Activated naive CD8-positive, alpha-beta T cell treated with anti-CD3 and anti-CD28 coated beads for 36 hours (primary cell): ENCODE measurements around the gene SLC28A1. TPM values are rescaled to one million over a fixed set of nuclear protein-coding genes. Genes with fewer than 3 reads are reported as not detected.
A peak's percentile ranks its signal among the peaks of the same experiment; 100 is the strongest.

Experiments used
- DNase-seq: peaks from one replicate; pipeline ENCODE4 v3.0.0; 2021
- H3K27ac Mint-ChIP-seq: one replicate; pipeline ENCODE4 v1.8.0; 2022; ENCODE audit warnings: mild to moderate bottlenecking, moderate library complexity, mixed read lengths
- H3K27me3 Mint-ChIP-seq: one replicate; pipeline ENCODE4 v1.8.0; 2022; ENCODE audit warnings: mild to moderate bottlenecking, mixed read lengths
- H3K36me3 Mint-ChIP-seq: one replicate; pipeline ENCODE4 v1.8.0; 2021; ENCODE audit warnings: mild to moderate bottlenecking, mixed read lengths
- H3K4me1 Mint-ChIP-seq: one replicate; pipeline ENCODE4 v1.8.0; 2021; ENCODE audit warnings: mixed read lengths
- H3K4me3 Mint-ChIP-seq: one replicate; pipeline ENCODE4 v1.8.0; 2022; ENCODE audit warnings: mild to moderate bottlenecking, moderate library complexity, mixed read lengths
- H3K9me3 Mint-ChIP-seq: one replicate; pipeline ENCODE4 v1.8.0; 2022; ENCODE audit warnings: mixed read lengths
- total RNA-seq, 2 experiments: library from RNA; stranded (reverse); gene quantifications; one replicate each; pipeline ENCODE4 v1.2.3, GENCODE V29; 2021

The SLC28A1 gene
- total RNA-seq, 2 experiments from 2014 or later: not detected

DNA sequence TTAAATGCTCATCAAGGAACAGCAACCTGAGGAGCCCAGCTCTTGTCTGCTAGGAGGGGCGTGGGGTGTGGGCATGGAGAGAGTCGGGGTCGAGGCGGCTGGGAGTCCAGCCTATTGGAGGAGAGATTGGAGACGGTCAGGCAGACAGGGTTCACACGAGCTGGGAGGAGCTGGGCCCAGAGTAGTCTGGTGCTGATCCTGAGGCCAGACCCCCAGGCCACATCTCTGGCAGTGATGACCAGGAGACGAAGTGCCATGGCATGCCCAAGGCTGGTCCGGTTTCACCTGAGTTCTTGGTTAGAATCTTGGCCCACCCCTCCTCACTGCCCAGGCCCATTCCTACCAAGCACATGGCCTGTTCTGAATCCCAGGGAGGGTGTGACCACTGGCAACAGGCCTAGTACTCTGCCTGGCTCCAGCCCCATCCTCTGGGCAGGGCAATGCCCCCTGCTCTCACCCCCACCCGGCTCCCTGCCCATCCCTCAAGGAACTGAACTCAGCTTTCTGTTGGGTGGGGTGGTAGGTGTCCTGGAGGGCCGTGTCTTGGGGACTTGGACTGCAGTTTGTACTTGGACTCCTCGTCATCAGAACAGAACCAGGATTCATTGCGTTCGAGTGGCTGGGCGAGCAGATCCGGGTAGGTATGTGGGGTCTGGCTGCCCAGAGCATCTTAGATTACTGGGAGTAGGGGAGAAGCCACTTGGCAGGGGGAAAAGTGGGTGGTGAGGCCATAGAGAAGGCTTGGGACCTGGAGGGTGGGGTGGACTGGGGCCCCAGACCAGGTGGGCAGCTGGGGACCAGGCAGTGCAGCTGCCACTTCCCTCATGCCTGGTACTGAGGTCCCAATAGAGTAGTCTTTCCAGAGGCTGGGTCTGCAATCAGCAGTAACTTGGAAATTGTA is 20.8 kb downstream of the SLC28A1 start:
- Mint-ChIP-seq H3K9me3 (no peaks in the 10 kb centered on the region), H3K27ac (peak overlapping the region; percentile 76), H3K4me1 (no peaks in the 10 kb centered on the region), H3K36me3 (no peaks in the 10 kb centered on the region), H3K27me3 (no peaks in the 10 kb centered on the region), H3K4me3 (no peak overlapping the region)
- no peak for DNase-seq

- no peaks in the 10 kb centered on the region for H3K9me3 Mint-ChIP-seq
- H3K27ac Mint-ChIP-seq: no peak overlapping the region
- no peaks in the 10 kb centered on the region for H3K27me3 Mint-ChIP-seq
- no peak for DNase-seq
- H3K36me3 Mint-ChIP-seq: no peaks in the 10 kb centered on the region
- peaks cover 3% of the 10 kb centered on the region for H3K4me1 Mint-ChIP-seq
- no peak overlapping the region for H3K4me3 Mint-ChIP-seq
Measured at GRCh38 chr15:84907731-84908130, 23.3 kb downstream of the SLC28A1 start.

DNA sequence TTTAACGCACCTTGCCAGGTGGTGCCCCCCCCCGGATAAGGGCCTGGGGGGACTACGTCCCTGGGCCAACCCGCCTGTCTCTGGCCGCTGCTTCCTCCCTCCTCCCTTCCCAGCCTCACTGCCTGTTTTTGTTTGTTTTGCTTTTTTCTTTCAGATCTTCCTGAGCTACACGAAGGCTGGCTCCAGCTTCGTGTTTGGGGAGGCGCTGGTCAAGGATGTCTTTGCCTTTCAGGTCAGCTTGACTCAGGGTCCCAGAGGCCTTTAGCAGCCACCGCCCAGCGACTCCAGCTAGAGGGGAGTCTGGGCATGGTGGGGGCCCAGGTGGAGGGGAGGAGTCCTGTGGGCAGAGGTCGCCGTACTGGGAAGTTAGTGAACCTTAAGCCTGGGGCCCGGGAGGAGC is 24.1 kb downstream of the SLC28A1 start:
- DNase-seq: no peak
- Mint-ChIP-seq H3K36me3 (no peaks in the 10 kb centered on the region), H3K27me3 (no peaks in the 10 kb centered on the region), H3K4me3 (no peak overlapping the region), H3K9me3 (no peaks in the 10 kb centered on the region), H3K4me1 (peaks cover 3% of the 10 kb centered on the region), H3K27ac (no peak overlapping the region)

- no peaks in the 10 kb centered on the region for H3K27me3 Mint-ChIP-seq
- no peaks in the 10 kb centered on the region for H3K36me3 Mint-ChIP-seq
- no peak overlapping the region for H3K27ac Mint-ChIP-seq
- DNase-seq: no peak
- H3K4me3 Mint-ChIP-seq: no peak overlapping the region
- peaks cover 3% of the 10 kb centered on the region for H3K4me1 Mint-ChIP-seq
- no peaks in the 10 kb centered on the region for H3K9me3 Mint-ChIP-seq
Measured at GRCh38 chr15:84909029-84909428, 24.6 kb downstream of the SLC28A1 start.

GRCh38 chr15:84909782-84910181 is 25.3 kb downstream of the SLC28A1 start:
- no peak for DNase-seq
- Mint-ChIP-seq H3K4me1 (peaks cover 4% of the 10 kb centered on the region), H3K27ac (no peak overlapping the region), H3K4me3 (no peak overlapping the region), H3K9me3 (no peaks in the 10 kb centered on the region), H3K27me3 (peaks cover 1% of the 10 kb centered on the region), H3K36me3 (peaks cover under 1% of the 10 kb centered on the region)

- no peak overlapping the region for H3K27ac Mint-ChIP-seq
Measured at GRCh38 chr15:84910928-84911623, 26.6 kb downstream of the SLC28A1 start.

GRCh38 chr15:84911879-84912660 is 27.6 kb downstream of the SLC28A1 start:
- peaks cover 9% of the 10 kb centered on the region for H3K27me3 Mint-ChIP-seq
- no peaks in the 10 kb centered on the region for H3K9me3 Mint-ChIP-seq
- no peak overlapping the region for H3K4me3 Mint-ChIP-seq
- DNase-seq: no peak
- no peak overlapping the region for H3K27ac Mint-ChIP-seq
- H3K4me1 Mint-ChIP-seq: peaks cover 11% of the 10 kb centered on the region
- H3K36me3 Mint-ChIP-seq: peaks cover 2% of the 10 kb centered on the region

More at GRCh38 chr15:84910928-84911623, 26.6 kb downstream of the SLC28A1 start:
- Mint-ChIP-seq H3K4me1 (peaks cover 11% of the 10 kb centered on the region), H3K36me3 (peaks cover 2% of the 10 kb centered on the region), H3K27me3 (peaks cover 9% of the 10 kb centered on the region), H3K4me3 (no peak overlapping the region), H3K9me3 (no peaks in the 10 kb centered on the region)
- no peak for DNase-seq

DNA sequence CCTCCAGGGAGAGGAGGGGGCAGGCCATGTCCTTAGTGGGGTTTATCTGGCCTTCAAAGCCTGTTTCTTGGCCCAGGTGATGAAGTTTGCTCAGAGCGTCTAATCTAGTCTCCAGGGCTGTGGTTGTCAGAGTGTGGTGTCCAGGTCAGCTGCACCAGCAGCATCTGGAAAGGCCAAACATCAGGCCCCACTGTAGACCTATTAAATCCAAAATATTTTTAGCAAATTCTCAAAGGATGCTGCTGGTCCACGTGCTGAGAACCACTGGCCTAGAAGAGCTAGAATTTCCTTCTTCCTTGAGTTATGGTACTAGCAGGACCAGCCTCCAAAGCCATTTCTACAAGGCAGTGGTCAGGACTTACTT is 28.9 kb downstream of the SLC28A1 start:
- Mint-ChIP-seq H3K9me3 (no peaks in the 10 kb centered on the region), H3K36me3 (peaks cover 2% of the 10 kb centered on the region), H3K27ac (no peak overlapping the region), H3K27me3 (peaks cover 9% of the 10 kb centered on the region), H3K4me3 (no peak overlapping the region), H3K4me1 (peaks cover 11% of the 10 kb centered on the region)
- no peak for DNase-seq

- Mint-ChIP-seq H3K27ac (no peak overlapping the region), H3K9me3 (no peaks in the 10 kb centered on the region), H3K36me3 (peaks cover 2% of the 10 kb centered on the region), H3K4me1 (peaks cover 11% of the 10 kb centered on the region), H3K4me3 (no peak overlapping the region), H3K27me3 (peaks cover 9% of the 10 kb centered on the region)
- no peak for DNase-seq
Measured at GRCh38 chr15:84914351-84914750, 29.9 kb downstream of the SLC28A1 start.

GRCh38 chr15:84914909-84915605 is 30.6 kb downstream of the SLC28A1 start:
- DNase-seq: peak; percentile 65
- Mint-ChIP-seq H3K4me1 (peaks cover 11% of the 10 kb centered on the region), H3K27ac (peak overlapping the region; percentile 66), H3K36me3 (peaks cover 2% of the 10 kb centered on the region), H3K27me3 (peaks cover 9% of the 10 kb centered on the region), H3K4me3 (peak overlapping the region; percentile 85), H3K9me3 (no peaks in the 10 kb centered on the region)

- DNase-seq: no peak
- peaks cover 11% of the 10 kb centered on the region for H3K4me1 Mint-ChIP-seq
- H3K27ac Mint-ChIP-seq: no peak overlapping the region
- H3K27me3 Mint-ChIP-seq: peaks cover 9% of the 10 kb centered on the region
- peaks cover 2% of the 10 kb centered on the region for H3K36me3 Mint-ChIP-seq
- no peaks in the 10 kb centered on the region for H3K9me3 Mint-ChIP-seq
- no peak overlapping the region for H3K4me3 Mint-ChIP-seq
Measured at GRCh38 chr15:84915606-84915958, 31.1 kb downstream of the SLC28A1 start.

DNA sequence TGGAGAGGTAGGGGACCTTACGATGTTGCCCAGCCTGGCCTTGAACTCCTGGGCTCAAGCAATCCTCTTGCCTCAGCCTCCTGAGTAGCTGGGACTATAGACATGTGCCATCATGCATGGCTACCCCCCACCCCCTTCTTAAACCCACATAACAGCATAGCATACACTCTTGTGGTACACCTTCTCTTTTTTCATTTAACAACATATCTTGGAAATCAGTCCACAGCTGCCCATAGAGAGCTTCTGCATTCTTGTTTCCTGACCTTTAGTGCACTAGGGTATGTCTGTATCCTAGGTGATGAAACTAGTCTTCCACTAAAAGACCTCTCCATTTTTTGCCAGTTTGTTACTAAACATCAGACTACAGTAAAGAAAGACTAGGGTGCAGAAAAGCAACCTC is 33.0 kb downstream of the SLC28A1 start:
- H3K27me3 Mint-ChIP-seq: peaks cover 9% of the 10 kb centered on the region
- no peak overlapping the region for H3K27ac Mint-ChIP-seq
- DNase-seq: no peak
- no peaks in the 10 kb centered on the region for H3K9me3 Mint-ChIP-seq
- H3K4me1 Mint-ChIP-seq: peaks cover 8% of the 10 kb centered on the region
- H3K36me3 Mint-ChIP-seq: peaks cover 2% of the 10 kb centered on the region
- no peak overlapping the region for H3K4me3 Mint-ChIP-seq

DNA sequence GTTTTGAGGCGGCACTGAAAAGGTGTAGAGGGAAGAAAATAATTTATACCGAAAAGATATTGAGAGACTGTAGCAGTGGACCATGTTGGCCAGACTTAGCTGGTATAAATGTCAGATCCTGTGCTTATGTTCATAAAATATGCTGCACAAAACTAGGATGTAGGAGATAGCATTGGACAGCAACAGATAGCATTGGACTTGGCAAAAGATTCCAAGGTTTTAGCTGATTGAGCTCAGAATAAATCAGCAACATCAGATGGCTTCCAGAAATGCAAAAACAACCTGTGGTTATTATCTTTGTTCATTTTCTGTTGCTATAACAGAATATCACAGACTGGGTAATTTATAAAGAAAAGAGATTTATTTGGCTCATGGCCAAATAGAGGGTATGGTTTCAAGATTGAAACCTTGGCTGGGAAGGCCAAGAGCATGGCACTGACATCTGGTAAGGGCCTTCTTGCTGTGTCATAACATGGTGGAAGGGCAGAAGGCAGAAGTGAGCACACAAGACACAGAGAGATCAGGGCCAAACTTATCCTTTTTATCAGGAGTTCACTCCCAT is 34.7 kb downstream of the SLC28A1 start:
- H3K9me3 Mint-ChIP-seq: no peaks in the 10 kb centered on the region
- DNase-seq: no peak
- peaks cover 8% of the 10 kb centered on the region for H3K4me1 Mint-ChIP-seq
- H3K36me3 Mint-ChIP-seq: peaks cover 2% of the 10 kb centered on the region
- H3K4me3 Mint-ChIP-seq: no peak overlapping the region
- H3K27ac Mint-ChIP-seq: no peak overlapping the region
- peaks cover 9% of the 10 kb centered on the region for H3K27me3 Mint-ChIP-seq

- Mint-ChIP-seq H3K27ac (no peak overlapping the region), H3K4me1 (no peaks in the 10 kb centered on the region), H3K36me3 (no peaks in the 10 kb centered on the region), H3K27me3 (no peaks in the 10 kb centered on the region), H3K4me3 (no peak overlapping the region), H3K9me3 (no peaks in the 10 kb centered on the region)
- no peak for DNase-seq
Measured at GRCh38 chr15:84921121-84921520, 36.7 kb downstream of the SLC28A1 start.
